ENCODE data around the gene HEATR9.

The HEATR9 gene

DNA sequence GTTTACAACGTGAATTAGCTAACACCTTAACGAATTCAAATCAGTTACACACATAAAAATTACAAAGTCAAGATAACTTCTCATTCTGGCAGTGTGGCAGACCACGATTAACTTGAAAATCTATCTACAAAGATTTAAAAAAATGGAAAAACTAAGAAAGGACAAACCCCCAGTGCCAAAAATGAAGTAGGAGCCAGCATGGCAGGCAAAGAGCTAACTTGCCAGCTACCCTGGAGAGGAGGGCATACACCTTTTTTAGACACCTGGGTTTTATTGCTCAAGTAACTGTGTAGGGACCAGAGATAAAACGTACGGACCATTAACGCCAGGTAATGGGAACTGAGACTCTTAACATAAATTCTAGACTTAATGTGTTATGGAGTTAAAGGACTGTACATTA lies 56.9 kb downstream of the HEATR9 start:
- Histone ChIP-seq H3K9me2 (replicated peaks; ENCODE audit: insufficient read depth, low read length) (no peaks in the 10 kb centered on the region), H3K9ac (ENCODE audit: low read length) (0 out of 2 replicates have a peak overlapping the region, but pooled peaks have one; percentile 84), H3K79me2 (ENCODE audit: insufficient read depth, low read length) (peaks cover 75% of the 10 kb centered on the region), H3K4me2 (ENCODE audit: low read depth, low read length, poor library complexity, severe bottlenecking) (peak overlapping the region; percentile 86), H3K36me3 (ENCODE audit: low read length) (peaks cover 17% of the 10 kb centered on the region), H3K27ac (ENCODE audit: low read depth, low read length) (no peak overlapping the region), H3F3A (ENCODE audit: insufficient read depth) (peaks cover 24% of the 10 kb centered on the region), H3K4me3 (ENCODE audit: insufficient read depth, low read length, poor library complexity, severe bottlenecking) (peak overlapping the region; percentile 24), H3K9me3 (ENCODE audit: insufficient read depth, low read length) (no peaks in the 10 kb centered on the region), H4K20me1 (ENCODE audit: low read depth, low read length) (peaks cover 48% of the 10 kb centered on the region), H2AFZ (ENCODE audit: low read depth, low read length, severe bottlenecking) (no peak overlapping the region), H3K27me3 (ENCODE audit: low read length) (no peaks in the 10 kb centered on the region)
- TF ChIP-seq EZH2phosphoT487 (conservative IDR thresholded peaks at IDR 0.05; ENCODE audit: low read length): no peak
- TF ChIP-seq, protein P1, sequence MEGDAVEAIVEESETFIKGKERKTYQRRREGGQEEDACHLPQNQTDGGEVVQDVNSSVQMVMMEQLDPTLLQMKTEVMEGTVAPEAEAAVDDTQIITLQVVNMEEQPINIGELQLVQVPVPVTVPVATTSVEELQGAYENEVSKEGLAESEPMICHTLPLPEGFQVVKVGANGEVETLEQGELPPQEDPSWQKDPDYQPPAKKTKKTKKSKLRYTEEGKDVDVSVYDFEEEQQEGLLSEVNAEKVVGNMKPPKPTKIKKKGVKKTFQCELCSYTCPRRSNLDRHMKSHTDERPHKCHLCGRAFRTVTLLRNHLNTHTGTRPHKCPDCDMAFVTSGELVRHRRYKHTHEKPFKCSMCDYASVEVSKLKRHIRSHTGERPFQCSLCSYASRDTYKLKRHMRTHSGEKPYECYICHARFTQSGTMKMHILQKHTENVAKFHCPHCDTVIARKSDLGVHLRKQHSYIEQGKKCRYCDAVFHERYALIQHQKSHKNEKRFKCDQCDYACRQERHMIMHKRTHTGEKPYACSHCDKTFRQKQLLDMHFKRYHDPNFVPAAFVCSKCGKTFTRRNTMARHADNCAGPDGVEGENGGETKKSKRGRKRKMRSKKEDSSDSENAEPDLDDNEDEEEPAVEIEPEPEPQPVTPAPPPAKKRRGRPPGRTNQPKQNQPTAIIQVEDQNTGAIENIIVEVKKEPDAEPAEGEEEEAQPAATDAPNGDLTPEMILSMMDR (IDR thresholded peaks at IDR 0.05; ENCODE audit: insufficient read depth, low read length, poor library complexity, severe bottlenecking): no peak

DNA sequence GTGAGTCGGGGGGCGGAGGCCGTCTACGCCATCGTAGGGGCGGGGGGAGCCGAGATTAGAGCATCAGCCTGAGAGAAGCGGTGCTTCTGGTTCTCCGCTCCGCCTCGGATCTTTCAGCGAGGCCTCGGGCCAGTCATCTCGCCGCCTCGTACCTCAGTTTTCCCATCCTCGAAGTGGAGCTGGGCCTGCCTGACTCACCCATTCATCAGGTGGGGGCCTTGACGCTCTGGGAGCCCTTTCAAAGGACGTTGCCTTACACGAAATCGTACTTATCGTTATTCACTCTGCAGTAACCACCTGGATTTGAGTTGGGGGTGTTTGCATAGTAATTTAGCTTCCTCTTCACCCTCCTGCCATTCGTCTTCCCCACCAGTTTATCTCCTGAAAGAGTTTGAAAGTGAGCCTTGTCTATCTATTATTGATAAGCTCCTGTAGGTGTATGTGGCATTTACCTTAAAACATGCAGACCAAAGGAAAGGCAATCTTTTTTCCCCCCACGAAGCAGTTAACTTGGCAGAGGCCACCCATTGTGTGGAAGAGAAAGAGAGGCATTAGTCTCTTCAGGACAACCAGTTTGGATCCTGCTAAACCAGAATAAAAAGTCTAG lies 58.7 kb downstream of the HEATR9 start:
- H3K4me2 ChIP-seq (ENCODE audit: low read depth, low read length, poor library complexity, severe bottlenecking): peak overlapping the region; percentile 86
- peaks cover 57% of the 10 kb centered on the region for H3K79me2 ChIP-seq (ENCODE audit: insufficient read depth, low read length)
- peak overlapping the region; percentile 86 for H3K27ac ChIP-seq (ENCODE audit: low read depth, low read length)
- H3K9me2 ChIP-seq (replicated peaks; ENCODE audit: insufficient read depth, low read length): no peaks in the 10 kb centered on the region
- peaks cover 10% of the 10 kb centered on the region for H3K36me3 ChIP-seq (ENCODE audit: low read length)
- H3K4me3 ChIP-seq (ENCODE audit: insufficient read depth, low read length, poor library complexity, severe bottlenecking): peak overlapping the region; percentile 96
- peaks cover 21% of the 10 kb centered on the region for H3F3A ChIP-seq (ENCODE audit: insufficient read depth)
- peak overlapping the region; percentile 16 for H2AFZ ChIP-seq (ENCODE audit: low read depth, low read length, severe bottlenecking)
- peaks cover 31% of the 10 kb centered on the region for H4K20me1 ChIP-seq (ENCODE audit: low read depth, low read length)
- no peaks in the 10 kb centered on the region for H3K9me3 ChIP-seq (ENCODE audit: insufficient read depth, low read length)
- no peaks in the 10 kb centered on the region for H3K27me3 ChIP-seq (ENCODE audit: low read length)
- H3K9ac ChIP-seq (ENCODE audit: low read length): peak overlapping the region; percentile 84
- TF ChIP-seq, protein P1 (IDR thresholded peaks at IDR 0.05; ENCODE audit: insufficient read depth, low read length, poor library complexity, severe bottlenecking): no peak
- no peak for TF ChIP-seq EZH2phosphoT487 (conservative IDR thresholded peaks at IDR 0.05; ENCODE audit: low read length)

DNA sequence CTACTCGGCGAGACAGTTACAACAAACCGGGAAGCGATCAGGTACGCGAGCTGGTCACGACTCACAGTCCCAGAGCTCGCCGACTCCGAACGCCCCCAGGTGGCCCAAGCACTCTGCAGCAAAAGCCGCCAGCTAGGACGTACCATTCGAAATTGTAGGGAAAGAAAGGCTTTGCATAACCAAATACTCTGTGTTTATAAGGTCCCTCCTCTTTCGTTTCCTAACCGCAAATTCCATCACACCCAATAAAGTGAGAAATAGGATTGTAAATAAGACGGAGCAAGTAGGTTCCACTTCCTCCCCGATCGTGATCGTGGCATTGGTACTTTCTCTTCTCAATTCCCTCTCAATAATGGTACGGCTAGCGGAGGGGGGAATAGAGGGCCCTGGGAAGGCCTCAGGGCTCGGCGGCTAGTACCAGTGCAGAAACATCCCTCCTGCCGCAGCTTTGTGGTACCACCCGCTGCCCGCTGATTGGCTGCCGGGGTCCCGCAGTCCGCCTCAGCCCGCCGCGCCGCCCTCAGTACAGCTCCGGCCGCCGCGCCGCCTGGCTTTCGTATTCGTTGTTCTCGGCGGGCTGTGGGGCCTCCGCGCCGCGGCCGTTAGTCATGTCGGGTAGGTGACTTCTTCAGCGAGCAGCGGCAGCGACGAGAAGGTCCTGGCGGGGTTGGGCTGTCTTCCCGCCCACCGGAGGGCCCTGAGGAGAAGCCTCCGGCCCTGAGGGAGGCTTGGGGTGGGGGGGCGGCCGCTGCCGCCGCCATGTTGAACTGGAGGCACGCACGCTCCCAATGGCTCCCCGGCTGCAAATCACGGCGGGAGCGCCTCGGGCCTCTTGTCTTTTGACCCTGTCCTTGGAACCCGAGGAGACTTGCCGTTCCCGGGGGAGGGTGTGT lies 59.5 kb downstream of the HEATR9 start, which contains the start of gene TAF15:
Gene TAF15 (plus strand): TSS at position 523 of the 893 bp plus-strand sequence. CDS start 86 bp downstream, at position 609.
- H3K27ac ChIP-seq (ENCODE audit: low read depth, low read length): peak within 1 kb of the TSS; percentile 86
- H3K79me2 ChIP-seq (ENCODE audit: insufficient read depth, low read length): peaks cover 49% of the 10 kb centered on the region
- peak within 1 kb of the TSS; percentile 96 for H3K4me3 ChIP-seq (ENCODE audit: insufficient read depth, low read length, poor library complexity, severe bottlenecking)
- peaks cover 21% of the 10 kb centered on the region for H3F3A ChIP-seq (ENCODE audit: insufficient read depth)
- H3K9ac ChIP-seq (ENCODE audit: low read length): peak within 1 kb of the TSS; percentile 84
- TF ChIP-seq, protein P1 (IDR thresholded peaks at IDR 0.05; ENCODE audit: insufficient read depth, low read length, poor library complexity, severe bottlenecking): peak; percentile 85
- no peak for TF ChIP-seq EZH2phosphoT487 (conservative IDR thresholded peaks at IDR 0.05; ENCODE audit: low read length)
- H3K27me3 ChIP-seq (ENCODE audit: low read length): no peaks in the 10 kb centered on the region
- peak within 1 kb of the TSS; percentile 86 for H3K4me2 ChIP-seq (ENCODE audit: low read depth, low read length, poor library complexity, severe bottlenecking)
- peaks cover 29% of the 10 kb centered on the region for H4K20me1 ChIP-seq (ENCODE audit: low read depth, low read length)
- peak within 1 kb of the TSS; percentile 74 for H2AFZ ChIP-seq (ENCODE audit: low read depth, low read length, severe bottlenecking)
- H3K36me3 ChIP-seq (ENCODE audit: low read length): peaks cover 8% of the 10 kb centered on the region
- no peaks in the 10 kb centered on the region for H3K9me2 ChIP-seq (replicated peaks; ENCODE audit: insufficient read depth, low read length)
- H3K9me3 ChIP-seq (ENCODE audit: insufficient read depth, low read length): no peaks in the 10 kb centered on the region
